Measurements from ENCODE around the gene EPC1.
"Not testable (repeated sequence)": the region's sequence is repeated elsewhere in the genome, so short reads cannot be mapped to it uniquely, and the experiment has no call there.

Gene EPC1

GRCh38 chr10:32226624-32227023 lies 120.3 kb downstream of the EPC1 start:
- no peak overlapping the region for H3K14ac ChIP-seq (ENCODE audit: low read length)
- H4K12ac ChIP-seq (ENCODE audit: low read depth, low read length) = no peak overlapping the region
- H3K27me3 ChIP-seq (ENCODE audit: insufficient read depth, low read length) = no peaks in the 10 kb centered on the region
- no peak overlapping the region for H3K4ac ChIP-seq (ENCODE audit: low read depth, low read length)
- DNase-seq = peak in 1 of 2 donors; percentile 53
- no peak overlapping the region for H3K18ac ChIP-seq (ENCODE audit: low read length)
- peaks cover 4% of the 10 kb centered on the region for H3K9me3 ChIP-seq (ENCODE audit: insufficient read depth, low read depth, low read length)
- H2BK5ac ChIP-seq (ENCODE audit: low read depth, low read length, poor library complexity) = no peak overlapping the region
- H3K23ac ChIP-seq (ENCODE audit: low read length) = no peak overlapping the region
- no peak overlapping the region for H3K4me3 ChIP-seq (ENCODE audit: low read depth, low read length)
- no peak overlapping the region for H4K8ac ChIP-seq (ENCODE audit: low read depth, low read length)
- H3K27ac ChIP-seq (ENCODE audit: low read depth, low read length) = no peak overlapping the region
- H3K79me2 ChIP-seq (ENCODE audit: control insufficient read depth, insufficient read depth, low read length, poor library complexity) = no peaks in the 10 kb centered on the region
- WGBS (ENCODE audit: extremely low coverage, insufficient coverage, insufficient read length) = no CpG with 5 or more reads among the region's 1 CpG
- no peaks in the 10 kb centered on the region for H3K79me1 ChIP-seq (ENCODE audit: low read length)
- H2AK5ac ChIP-seq (ENCODE audit: low read length) = no peak overlapping the region
- H2AFZ ChIP-seq (ENCODE audit: insufficient read depth, low read length, poor library complexity) = no peak overlapping the region
- H4K91ac ChIP-seq (ENCODE audit: low read depth, low read length) = no peak overlapping the region
- no peaks in the 10 kb centered on the region for H3K36me3 ChIP-seq (ENCODE audit: control insufficient read depth in 1 of 2, insufficient read depth in 2 of 2, low read length in 2 of 2)
- H3K4me1 ChIP-seq (ENCODE audit: control insufficient read depth in 1 of 2, insufficient read depth in 2 of 2, low read length in 2 of 2) = peaks cover 2 to 6% of the 10 kb centered on the region in 2 experiments
- H3K9ac ChIP-seq (ENCODE audit: low read length) = no peak overlapping the region
- H2BK12ac ChIP-seq (ENCODE audit: low read length) = no peak overlapping the region
- H2BK120ac ChIP-seq (ENCODE audit: insufficient read depth, low read length, poor library complexity) = no peak overlapping the region
- no peak overlapping the region for H3K4me2 ChIP-seq (ENCODE audit: low read length)

- no peak overlapping the region for H3K4me2 ChIP-seq (ENCODE audit: low read length)
- H3K4me3 ChIP-seq (ENCODE audit: low read depth, low read length) = no peak overlapping the region
- peaks cover 5% of the 10 kb centered on the region for H3K9me3 ChIP-seq (ENCODE audit: insufficient read depth, low read depth, low read length)
- H3K23ac ChIP-seq (ENCODE audit: low read length) = no peak overlapping the region
- H3K9ac ChIP-seq (ENCODE audit: low read length) = no peak overlapping the region
- H2BK5ac ChIP-seq (ENCODE audit: low read depth, low read length, poor library complexity) = no peak overlapping the region
- no peak overlapping the region for H2BK120ac ChIP-seq (ENCODE audit: insufficient read depth, low read length, poor library complexity)
- H2AFZ ChIP-seq (ENCODE audit: insufficient read depth, low read length, poor library complexity) = no peak overlapping the region
- H3K27ac ChIP-seq (ENCODE audit: low read depth, low read length) = no peak overlapping the region
- H4K91ac ChIP-seq (ENCODE audit: low read depth, low read length) = no peak overlapping the region
- H2AK5ac ChIP-seq (ENCODE audit: low read length) = no peak overlapping the region
- peak; percentile 70 to 93 for DNase-seq
- no peaks in the 10 kb centered on the region for H3K79me2 ChIP-seq (ENCODE audit: control insufficient read depth, insufficient read depth, low read length, poor library complexity)
- H3K36me3 ChIP-seq (ENCODE audit: control insufficient read depth in 1 of 2, insufficient read depth in 2 of 2, low read length in 2 of 2) = no peaks in the 10 kb centered on the region
- H3K18ac ChIP-seq (ENCODE audit: low read length) = no peak overlapping the region
- H3K4me1 ChIP-seq (ENCODE audit: control insufficient read depth in 1 of 2, insufficient read depth in 2 of 2, low read length in 2 of 2) = peaks cover 2 to 6% of the 10 kb centered on the region in 2 experiments
- H3K4ac ChIP-seq (ENCODE audit: low read depth, low read length) = no peak overlapping the region
- H2BK12ac ChIP-seq (ENCODE audit: low read length) = no peak overlapping the region
- no peak overlapping the region for H4K8ac ChIP-seq (ENCODE audit: low read depth, low read length)
- no peaks in the 10 kb centered on the region for H3K79me1 ChIP-seq (ENCODE audit: low read length)
- H4K12ac ChIP-seq (ENCODE audit: low read depth, low read length) = no peak overlapping the region
- no peaks in the 10 kb centered on the region for H3K27me3 ChIP-seq (ENCODE audit: insufficient read depth, low read length)
- no peak overlapping the region for H3K14ac ChIP-seq (ENCODE audit: low read length)
- no CpG with 5 or more reads among the region's 8 CpGs for WGBS (ENCODE audit: extremely low coverage, insufficient coverage, insufficient read length)
These were observed 121.0 kb downstream of the EPC1 start for GRCh38 chr10:32225976-32226375.

DNA sequence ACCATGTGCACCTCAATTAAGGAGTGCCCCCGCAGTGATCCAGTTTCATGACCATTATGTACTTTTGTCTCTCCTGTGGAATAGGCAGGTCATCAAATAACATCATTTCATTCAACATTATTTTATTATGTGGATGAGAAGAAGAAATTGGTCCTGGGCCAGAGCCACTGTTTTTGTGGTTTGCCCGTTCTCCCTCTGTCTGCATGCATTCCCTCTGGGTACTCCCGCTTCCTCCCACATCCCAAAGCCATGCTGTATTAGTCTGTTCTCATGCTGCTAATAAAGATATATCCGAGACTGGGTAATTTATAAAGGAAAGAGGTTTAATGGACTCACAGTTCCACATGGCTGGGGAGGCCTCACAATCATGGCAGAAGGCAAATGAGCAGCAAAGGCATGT lies 124.6 kb downstream of the EPC1 start:
- not testable (repeated sequence) for DNase-seq; H3K4ac ChIP-seq (ENCODE audit: low read depth, low read length); H3K9ac ChIP-seq (ENCODE audit: low read length); H4K8ac ChIP-seq (ENCODE audit: low read depth, low read length); H3K79me2 ChIP-seq (ENCODE audit: control insufficient read depth, insufficient read depth, low read length, poor library complexity); H3K79me1 ChIP-seq (ENCODE audit: low read length); H3K23ac ChIP-seq (ENCODE audit: low read length); H3K4me1 ChIP-seq (ENCODE audit: control insufficient read depth in 1 of 2, insufficient read depth in 2 of 2, low read length in 2 of 2); H2BK5ac ChIP-seq (ENCODE audit: low read depth, low read length, poor library complexity); H3K27ac ChIP-seq (ENCODE audit: low read depth, low read length); H4K12ac ChIP-seq (ENCODE audit: low read depth, low read length); H3K4me3 ChIP-seq (ENCODE audit: low read depth, low read length); H3K27me3 ChIP-seq (ENCODE audit: insufficient read depth, low read length); H2AK5ac ChIP-seq (ENCODE audit: low read length); H3K14ac ChIP-seq (ENCODE audit: low read length); H2BK120ac ChIP-seq (ENCODE audit: insufficient read depth, low read length, poor library complexity); H3K9me3 ChIP-seq (ENCODE audit: insufficient read depth, low read depth, low read length); H2BK12ac ChIP-seq (ENCODE audit: low read length); H3K18ac ChIP-seq (ENCODE audit: low read length); H3K4me2 ChIP-seq (ENCODE audit: low read length); H4K91ac ChIP-seq (ENCODE audit: low read depth, low read length); H3K36me3 ChIP-seq (ENCODE audit: control insufficient read depth in 1 of 2, insufficient read depth in 2 of 2, low read length in 2 of 2); H2AFZ ChIP-seq (ENCODE audit: insufficient read depth, low read length, poor library complexity)
- no CpG with 5 or more reads among the region's 4 CpGs for WGBS (ENCODE audit: extremely low coverage, insufficient coverage, insufficient read length)

GRCh38 chr10:32219156-32219555 lies 127.8 kb downstream of the EPC1 start:
- not testable (repeated sequence) for H3K18ac ChIP-seq (ENCODE audit: low read length)

More at GRCh38 chr10:32219156-32219555, 127.8 kb downstream of the EPC1 start:
- H3K4me3 ChIP-seq (ENCODE audit: low read depth, low read length); H3K9ac ChIP-seq (ENCODE audit: low read length); H4K12ac ChIP-seq (ENCODE audit: low read depth, low read length); H3K27ac ChIP-seq (ENCODE audit: low read depth, low read length); H3K36me3 ChIP-seq (ENCODE audit: control insufficient read depth in 1 of 2, insufficient read depth in 2 of 2, low read length in 2 of 2); H3K4ac ChIP-seq (ENCODE audit: low read depth, low read length); H3K23ac ChIP-seq (ENCODE audit: low read length); H3K4me2 ChIP-seq (ENCODE audit: low read length); H3K14ac ChIP-seq (ENCODE audit: low read length); H2AK5ac ChIP-seq (ENCODE audit: low read length); H4K91ac ChIP-seq (ENCODE audit: low read depth, low read length); H2AFZ ChIP-seq (ENCODE audit: insufficient read depth, low read length, poor library complexity); H3K79me1 ChIP-seq (ENCODE audit: low read length); H3K4me1 ChIP-seq (ENCODE audit: control insufficient read depth in 1 of 2, insufficient read depth in 2 of 2, low read length in 2 of 2); H4K8ac ChIP-seq (ENCODE audit: low read depth, low read length); H3K9me3 ChIP-seq (ENCODE audit: insufficient read depth, low read depth, low read length); H3K27me3 ChIP-seq (ENCODE audit: insufficient read depth, low read length); H2BK12ac ChIP-seq (ENCODE audit: low read length); H3K79me2 ChIP-seq (ENCODE audit: control insufficient read depth, insufficient read depth, low read length, poor library complexity); H2BK120ac ChIP-seq (ENCODE audit: insufficient read depth, low read length, poor library complexity); H2BK5ac ChIP-seq (ENCODE audit: low read depth, low read length, poor library complexity): not testable (repeated sequence)
- DNase-seq = peak; percentile 83 to 94
- no CpG with 5 or more reads among the region's 6 CpGs for WGBS (ENCODE audit: extremely low coverage, insufficient coverage, insufficient read length)
